ENCODE data around the gene LRRC4.

LRRC4 gene

DNA sequence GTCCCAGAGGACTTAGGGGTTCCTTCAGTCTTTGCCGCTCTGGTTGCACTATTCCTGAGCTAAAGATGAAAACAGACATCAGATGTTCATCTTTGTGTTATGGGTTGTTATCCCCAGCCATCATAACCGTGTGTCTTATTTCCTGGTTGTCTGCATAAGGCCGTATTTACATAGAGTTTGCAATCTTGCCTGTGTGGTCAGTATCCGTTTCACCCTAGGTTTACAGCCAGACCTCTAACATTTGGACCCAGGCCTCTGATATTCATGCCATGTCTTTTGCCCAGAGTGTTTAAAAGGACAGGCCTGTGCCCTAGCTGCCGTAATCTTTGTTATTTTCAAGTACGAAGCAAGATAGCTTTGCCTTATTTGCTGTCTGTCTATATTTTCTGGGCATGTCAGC is 26.6 kb downstream of the LRRC4 start:
- no peak for DNase-seq

DNA sequence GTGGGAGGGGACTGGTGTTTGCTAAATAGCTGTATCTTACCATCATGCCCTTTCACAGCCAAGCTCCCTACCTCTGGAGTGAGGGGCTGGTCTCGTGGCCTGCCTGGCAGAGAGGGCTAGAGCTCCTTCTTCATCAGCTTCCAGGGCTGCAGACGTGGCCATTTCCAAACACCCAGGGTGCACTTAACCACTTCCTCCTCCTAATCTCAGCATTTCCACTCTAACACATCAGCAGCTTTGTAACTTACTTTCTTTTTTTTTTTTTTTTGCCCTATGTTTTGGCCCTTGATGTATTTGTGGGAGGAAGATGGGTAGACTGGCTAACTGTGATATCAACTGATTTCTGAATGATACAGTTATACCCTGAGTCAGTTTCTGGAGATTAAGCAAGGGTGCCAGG is 27.4 kb downstream of the LRRC4 start:
- no peak for DNase-seq

DNA sequence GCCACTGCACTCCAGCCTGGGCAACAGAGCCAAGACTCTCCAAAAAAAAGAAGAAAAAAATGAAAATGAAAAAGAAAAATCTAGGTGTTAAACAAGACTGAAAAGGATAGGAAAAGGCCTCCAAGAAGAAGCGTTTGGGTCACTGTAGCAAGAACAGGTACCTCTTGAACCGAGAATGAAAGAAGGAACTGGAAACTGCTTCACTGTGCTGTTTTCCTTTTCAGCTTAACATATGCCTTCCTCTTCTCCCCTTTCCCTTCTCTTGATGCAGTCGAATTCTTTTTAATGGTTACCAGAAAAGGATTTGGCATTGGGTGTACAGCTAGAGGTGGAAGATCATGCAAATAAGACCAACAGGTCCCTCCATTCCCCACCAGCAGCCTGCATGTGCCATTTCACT is 28.1 kb downstream of the LRRC4 start:
- DNase-seq = no peak

DNA sequence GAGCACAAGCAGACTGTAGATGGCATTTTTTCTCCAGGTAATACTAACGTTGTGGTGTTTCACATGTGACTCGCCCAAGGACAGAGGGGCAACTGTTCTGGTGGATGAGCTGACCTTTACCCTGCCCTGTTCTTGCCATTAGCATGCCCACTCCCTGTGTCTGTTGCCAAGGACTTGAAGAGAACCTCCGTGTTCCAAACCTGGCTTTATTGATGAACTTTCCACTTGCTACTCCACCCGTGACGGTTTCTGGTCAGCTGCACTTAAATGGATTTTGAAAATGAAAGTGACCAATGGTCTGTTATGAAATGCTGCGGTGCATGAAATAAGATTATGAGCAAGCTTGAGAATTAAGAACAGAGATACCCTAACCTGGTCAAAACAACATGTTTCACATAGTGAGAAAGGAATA is 30.4 kb downstream of the LRRC4 start:
- DNase-seq = no peak

DNA sequence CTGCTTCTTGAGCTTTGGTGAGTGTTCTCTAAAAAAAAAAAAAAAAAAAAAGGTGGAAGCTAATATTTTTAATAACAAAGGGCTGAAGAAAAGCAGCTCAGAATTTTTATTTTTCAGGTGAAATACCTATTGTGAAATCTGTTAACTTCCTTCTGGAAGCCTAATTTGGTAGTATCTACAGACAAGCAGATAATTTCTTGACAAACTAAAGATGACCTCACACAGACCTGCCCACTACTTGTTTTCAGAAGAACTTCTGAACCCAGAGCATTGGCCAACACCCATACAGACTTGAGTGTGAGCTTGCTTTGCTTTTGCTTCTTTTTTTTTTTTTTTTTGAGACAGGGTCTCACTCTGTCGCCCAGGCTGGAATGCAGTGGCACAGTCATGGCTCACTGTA is 31.2 kb downstream of the LRRC4 start:
- DNase-seq = no peak

DNA sequence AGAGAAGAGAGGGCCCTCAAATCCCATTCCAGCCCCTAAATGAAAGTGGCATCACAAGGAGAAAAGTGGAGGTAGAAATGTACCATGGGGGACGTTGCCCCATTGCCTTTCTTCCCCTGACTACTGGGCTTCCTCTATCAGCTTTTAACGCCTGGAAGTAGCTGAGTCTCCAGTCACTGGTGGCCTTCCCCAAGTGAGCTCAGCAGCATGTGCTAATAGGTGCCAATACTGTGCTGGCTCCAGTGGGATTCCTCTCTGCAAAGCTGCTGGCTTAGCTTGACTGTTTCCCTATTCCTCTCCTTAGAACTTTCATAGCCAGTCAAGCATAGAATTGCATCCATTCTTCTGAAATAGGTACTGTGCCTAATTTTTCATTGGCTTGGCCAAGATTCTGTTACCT is 32.6 kb downstream of the LRRC4 start:
- DNase-seq = no peak

DNA sequence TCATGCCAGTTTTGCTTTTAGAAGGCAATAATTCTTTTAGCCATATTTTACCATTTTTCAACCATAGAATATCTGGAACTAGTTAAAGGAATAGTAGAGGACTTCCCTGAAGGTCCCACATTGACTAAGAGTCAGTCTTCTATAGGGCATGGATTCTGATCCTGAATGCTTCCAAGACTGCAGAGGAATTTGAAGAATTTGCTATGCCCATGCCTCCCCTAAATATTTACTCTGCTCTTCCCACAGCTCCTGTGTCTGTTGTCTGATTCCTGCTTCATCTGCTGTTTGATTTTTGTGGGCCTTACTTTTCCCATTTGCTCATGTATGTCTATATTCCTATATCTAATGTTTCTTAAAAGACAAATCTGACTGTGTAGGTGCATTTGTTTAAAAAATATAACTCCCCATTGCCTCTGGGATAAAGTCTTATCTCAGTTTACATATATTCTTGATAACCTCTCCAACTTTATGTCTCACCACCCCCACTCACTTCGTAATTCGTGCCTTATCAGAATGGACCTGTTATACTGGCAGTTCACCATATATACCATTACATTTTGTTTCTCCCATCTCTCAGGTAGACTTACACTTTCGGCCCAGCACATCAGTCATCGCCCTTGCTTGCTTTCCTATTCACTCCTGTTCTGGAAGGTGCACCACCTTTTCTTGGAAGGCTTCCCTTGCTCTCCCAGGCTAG is 33.9 kb downstream of the LRRC4 start:
- DNase-seq = no peak

DNA sequence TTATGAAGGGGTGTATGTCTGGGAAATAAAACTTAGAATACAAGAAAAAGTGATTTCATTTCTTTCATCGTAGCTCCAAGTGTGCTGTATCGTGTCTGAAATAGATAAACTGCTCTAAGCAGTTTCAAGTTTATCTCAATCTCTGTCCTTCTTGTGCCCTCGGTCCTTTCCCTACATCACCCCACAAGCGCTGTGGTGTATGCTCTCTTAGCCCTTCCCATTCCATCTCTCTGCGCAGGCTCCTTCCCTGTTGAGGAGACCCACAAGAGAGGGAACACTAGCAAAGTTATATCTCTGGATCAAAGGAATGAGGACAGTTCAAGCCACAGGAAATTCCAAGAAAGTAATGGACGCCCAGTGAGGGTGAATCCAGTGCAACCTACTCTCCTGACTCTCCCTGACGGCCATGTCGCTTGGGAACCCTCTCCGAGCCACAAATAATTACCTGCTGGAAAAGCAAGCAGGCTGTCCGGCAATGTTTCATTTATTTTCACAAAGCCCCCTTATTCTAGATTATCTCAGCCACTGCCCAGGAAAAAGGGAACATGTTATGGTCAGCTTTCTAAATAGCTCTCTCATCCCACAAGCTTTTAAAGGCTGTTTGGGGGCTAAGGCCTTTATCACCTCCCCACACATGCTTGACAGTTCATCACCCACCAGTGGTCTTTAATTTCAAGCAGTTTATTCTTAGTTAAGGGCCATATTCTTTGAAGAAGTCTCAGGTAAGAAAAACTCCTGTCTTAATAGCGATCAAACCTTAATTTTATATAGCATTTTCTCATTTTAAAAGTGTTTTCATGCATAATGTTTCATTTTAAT is 34.8 kb downstream of the LRRC4 start:
- DNase-seq = no peak

DNA sequence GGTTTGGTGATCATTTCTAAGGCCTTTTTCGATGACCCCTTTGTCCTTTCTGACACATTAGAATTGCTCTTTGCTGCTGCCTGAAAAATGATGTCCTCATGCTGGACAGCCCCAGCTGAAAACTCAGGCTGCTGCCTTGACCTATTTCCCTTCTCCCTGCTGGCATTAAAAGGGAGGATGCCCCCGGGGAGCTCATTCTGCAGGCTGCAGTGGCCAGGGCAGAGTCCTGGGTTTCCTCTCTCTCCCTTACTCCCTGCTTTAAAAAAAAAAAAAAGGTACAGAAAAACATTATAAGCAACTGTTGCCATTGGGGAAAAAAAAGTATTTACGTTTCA is 35.4 kb downstream of the LRRC4 start:
- DNase-seq = no peak

DNA sequence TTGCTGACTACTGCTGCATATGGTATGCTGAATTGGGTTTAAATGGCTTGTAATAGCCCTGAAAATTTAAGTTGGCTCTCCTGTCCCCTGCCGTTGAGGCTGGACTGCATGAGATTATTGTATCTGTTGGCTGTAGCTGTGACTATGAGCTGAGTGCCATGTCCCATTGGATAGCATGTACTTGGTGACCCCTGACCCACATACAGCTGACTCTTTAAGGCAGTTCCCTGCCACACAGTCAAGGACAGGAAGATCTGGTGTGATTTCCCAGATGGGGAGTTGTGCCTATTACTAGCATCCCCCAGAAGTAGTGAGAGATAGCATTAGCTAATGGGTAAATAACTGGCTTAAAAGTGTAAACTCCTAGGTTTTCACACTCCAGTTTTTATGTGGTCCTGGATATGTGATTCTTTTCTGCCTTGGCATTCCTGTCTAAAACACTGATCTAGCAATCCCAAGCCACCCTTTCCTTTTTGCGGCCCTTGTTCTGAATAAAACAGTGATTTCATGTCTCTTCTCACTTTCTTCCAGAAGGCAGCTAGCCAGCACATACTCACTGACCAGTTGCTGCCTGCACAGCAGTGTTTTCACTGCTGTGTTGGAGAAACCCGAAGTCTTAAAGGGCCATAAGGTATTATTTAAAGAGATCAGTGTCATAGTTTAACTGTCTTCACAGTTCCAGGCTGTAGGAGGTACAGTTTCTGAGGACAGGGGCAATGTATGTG is 35.9 kb downstream of the LRRC4 start:
- no peak for DNase-seq

DNA sequence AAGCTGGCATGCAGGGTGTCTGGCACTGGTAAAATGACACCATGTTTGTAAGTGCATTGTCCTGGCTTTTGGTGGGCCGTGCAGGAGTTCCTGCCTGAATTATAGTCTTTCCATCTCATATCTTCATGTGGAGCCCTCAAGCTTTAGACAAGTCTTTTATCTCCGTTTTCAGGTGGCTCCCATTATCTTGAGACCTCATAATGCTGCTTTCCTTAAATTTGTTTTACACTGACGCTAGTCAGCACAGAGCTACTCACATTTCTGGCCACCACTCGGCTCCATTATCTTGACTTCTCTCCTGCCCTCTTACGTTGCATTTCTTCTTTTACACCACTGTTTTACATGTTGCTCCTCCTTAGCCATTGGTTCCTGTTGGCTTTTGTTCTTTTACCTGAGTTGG is 37.2 kb downstream of the LRRC4 start:
- no peak for DNase-seq

DNA sequence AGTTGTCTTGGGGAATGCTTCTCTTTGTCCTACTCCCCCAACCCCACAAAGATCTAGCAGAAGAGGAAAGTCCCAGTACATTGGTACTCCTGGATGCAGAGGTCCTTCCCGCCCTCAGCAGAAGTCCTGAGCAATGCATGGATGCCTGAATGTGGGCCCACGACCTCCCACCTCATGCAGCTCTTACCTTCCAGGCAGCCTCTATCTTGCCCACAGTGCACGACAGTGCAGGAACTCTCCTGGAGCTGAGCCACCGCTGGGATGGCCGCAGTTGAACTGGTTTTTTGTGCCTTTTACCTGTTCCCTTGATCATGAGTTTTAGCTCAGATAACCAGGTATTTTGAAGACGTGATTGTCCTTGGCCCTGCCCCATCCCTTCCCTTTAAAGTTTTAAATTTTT is 37.9 kb downstream of the LRRC4 start:
- no peak for DNase-seq

DNA sequence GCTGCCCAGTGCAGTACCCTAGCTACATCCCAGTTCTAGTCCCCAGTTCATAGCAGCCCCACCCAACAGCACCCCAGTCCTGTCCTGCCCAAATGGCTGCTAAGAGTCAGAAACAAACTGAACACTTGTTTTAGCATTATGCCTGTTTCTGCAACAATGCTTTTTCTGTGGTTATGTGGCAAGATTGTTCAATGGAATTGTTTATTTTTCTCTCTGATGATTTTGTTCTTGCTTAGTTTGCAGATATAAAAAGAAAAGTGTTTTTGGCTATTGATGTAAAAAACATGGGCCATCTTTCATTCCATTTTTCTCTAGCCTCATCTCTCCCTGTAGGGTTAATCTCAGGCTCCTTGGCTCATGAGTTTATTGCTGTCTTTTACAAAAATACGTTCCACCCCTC is 42.5 kb downstream of the LRRC4 start:
- no peak for DNase-seq

DNA sequence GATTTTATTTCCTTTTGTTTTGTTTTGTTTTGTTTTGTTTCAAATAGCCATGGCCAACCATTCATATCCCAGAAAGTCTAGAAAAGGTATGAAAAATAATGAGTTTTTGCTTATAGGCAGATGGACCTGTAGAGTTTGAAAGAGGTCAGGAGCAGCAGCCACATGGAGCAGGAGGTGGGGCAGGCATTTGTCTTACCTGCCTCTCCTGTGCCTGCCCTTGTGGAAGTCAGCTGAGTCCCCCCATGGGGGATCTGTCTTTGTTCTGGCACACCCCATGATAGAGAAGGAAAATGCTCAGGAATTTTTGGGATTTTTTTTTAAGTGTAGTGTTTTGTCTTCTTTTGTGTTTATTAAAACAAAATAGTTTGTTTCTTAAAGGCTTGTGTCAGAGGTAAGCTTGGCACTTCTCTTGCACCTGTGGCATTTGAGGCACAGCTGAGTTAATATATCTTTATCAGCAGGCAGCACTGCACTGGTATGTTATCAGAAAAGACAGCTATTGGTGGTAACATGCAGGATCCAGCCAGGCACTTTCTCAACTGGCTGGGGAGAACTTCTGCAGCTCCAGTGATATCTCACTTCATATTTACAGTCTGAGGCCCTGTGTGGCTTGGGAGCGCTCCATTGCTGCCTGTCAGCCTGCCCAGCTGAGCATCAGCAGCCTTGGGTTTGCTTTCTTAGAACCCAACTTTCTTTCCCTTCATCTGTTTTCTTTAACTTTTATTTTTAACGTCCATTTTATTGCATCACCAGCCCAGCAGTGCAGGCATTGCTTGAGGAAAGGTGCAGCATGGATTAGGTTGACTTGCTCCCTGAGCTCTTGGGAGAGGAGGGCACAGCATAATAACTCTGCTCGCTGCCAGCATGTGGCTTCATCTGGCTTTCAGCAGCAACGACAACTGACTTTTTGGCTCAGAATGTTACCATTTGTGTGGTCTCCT is 44.4 kb downstream of the LRRC4 start:
- no peak for DNase-seq

DNA sequence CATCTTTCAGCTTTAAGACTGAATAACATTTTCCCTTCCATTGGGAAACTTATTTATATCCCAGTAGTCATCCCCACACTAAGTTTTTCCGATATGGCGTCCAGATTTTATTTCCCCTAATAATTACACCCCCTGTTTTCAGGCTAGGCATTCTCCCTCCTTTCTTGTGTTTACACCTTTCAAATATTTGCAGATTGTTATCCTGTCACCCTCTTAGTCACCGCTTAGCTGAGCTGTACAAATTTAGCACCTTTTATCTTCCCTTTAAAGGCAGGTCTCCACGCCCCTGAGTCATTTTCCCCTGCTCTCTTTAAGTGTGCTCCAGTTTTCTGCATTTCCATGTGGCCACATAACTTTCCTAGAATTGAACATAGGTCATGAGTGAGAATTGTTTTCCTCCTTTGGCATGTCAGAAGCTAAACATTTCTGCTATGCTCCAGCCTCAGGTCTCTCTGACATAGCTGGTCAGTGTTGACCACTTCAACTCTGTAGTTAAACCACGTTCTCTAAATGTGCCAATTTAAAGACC is 47.4 kb downstream of the LRRC4 start:
- DNase-seq = no peak

DNA sequence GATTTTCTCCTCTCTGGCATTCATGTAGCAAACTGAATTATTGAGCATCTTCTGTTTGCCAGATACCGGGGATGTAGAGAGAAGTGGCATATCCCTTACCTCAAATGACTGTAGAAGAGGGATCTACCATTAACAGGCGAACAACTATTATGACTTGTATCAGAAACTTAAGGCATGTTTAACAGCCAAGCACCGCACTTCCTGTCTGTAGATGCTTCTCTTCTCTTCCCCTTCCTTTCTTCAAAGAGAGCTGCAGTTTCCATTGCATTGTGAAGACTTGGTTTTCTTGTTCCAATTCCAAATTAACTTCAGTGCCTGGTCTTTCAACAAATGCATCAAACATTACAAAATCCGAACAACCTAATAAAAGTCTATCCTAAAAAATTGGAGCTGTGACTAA is 49.3 kb downstream of the LRRC4 start:
- DNase-seq = no peak

DNA sequence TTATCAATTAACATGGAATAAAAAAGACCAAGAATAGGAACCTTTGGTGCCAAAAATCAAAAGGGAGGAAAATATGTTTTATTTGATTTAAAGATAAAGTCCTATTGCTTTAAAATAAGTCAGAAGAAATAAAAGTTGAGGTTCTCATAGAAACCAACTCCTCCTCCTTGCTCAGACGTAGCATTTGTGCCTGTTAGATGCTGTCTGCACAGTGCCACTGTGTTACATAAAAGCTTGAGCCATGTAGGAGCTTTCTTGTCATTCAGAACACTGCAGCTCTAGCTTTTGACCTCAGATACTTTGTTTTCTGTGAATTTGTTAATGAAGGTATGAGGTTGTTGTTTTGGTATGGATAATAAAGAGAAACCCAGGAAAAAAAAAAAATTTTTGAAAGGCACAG is 50.3 kb downstream of the LRRC4 start:
- DNase-seq = no peak

DNA sequence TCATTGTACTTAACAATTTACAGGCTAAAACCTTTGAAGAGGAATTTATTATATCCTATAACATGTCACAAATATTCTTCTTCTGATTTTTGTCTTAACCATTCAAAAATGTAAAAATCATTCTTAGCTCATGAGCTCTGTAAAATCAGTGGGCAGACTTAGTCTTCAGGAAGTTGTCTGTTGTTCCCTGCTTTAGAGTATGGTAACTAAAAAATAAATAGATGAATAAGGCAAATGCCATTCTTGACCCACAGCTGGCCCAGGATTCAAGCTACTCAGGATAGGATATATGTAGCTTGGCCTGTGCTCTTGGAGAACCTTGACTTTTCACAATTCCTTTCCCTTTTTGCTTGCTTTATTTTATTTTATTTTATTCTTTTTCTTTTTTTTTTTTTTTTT is 51.5 kb downstream of the LRRC4 start:
- no peak for DNase-seq

DNA sequence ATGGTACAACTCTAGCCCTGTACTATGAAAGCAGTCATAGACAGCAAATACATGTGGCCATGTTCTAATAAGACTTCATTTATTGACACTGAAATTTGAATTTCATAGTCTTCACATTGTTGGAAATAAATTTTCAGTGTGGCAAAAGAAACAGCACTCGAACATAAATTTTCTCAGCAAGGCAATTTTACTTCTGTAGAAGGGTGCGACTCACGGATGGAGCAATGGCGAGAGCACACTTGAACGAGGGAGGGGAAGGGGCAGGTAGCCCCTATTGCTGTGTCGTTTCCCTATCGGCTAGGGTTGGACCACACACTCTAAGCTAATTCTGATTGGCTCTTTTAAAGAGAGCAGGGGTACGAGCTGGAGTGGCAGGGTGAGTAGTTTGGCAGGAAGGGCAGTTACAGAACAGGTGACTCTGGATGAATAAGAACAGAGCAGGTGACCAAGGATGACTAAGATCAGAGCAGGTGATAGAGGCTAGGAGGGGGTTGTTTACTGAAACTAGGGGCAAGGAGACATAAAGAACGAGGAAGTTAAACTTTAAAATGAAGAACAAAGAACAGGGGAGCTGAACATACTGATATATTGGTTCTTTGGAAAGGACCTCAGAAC is 52.0 kb downstream of the LRRC4 start:
- no peak for DNase-seq

DNA sequence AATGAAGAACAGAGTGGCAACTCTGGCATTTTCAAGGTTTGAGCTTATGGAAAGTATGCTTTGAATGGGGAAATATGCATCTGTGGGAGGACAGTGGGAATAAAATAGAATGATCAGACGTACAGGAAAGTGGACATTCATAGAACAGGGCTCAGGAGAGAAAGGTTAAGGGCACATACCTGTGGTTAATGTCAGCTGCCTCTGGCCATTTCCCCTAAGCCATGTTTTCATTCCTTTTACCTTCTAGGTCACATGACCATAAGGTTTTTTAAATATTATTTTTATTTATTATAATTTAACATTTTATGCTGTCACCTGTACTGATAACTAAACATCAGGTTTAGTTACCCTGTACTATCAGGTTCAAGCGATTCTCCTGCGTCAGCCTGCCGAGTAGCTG is 52.8 kb downstream of the LRRC4 start:
- no peak for DNase-seq
